Activated naive CD4-positive, alpha-beta T cell (primary cell): Measurements from ENCODE around the gene MARCHF9.
A peak's percentile ranks its signal among the peaks of the same experiment; 100 is the strongest.

Experiments
- DNase-seq, 4 experiments: peaks; one replicate each; lab custom pipeline; 2025; lab: John Stamatoyannopoulos, UW

Gene MARCHF9

GRCh38 chr12:57753756-57754337 lies 1.1 kb upstream of the MARCHF9 start:
- DNase-seq = no peak

- DNase-seq = no peak
Measured at GRCh38 chr12:57755194-57755453, 221 bp downstream of the MARCHF9 start.

GRCh38 chr12:57755454-57756372 lies 810 bp downstream of the MARCHF9 start:
- peak in 1 of 4 experiments; percentile 26 for DNase-seq

- peak; percentile 28 to 59 (median 44) for DNase-seq
Measured at GRCh38 chr12:57756406-57757341, 1.8 kb downstream of the MARCHF9 start.

- DNase-seq = no peak
Measured at GRCh38 chr12:57757771-57758170, 2.9 kb downstream of the MARCHF9 start.

GRCh38 chr12:57758552-57759359 lies 3.9 kb downstream of the MARCHF9 start:
- DNase-seq = no peak

- peak in 1 of 4 experiments; percentile 26 for DNase-seq
Measured at GRCh38 chr12:57759360-57759980, 4.6 kb downstream of the MARCHF9 start.

- DNase-seq = no peak
Measured at GRCh38 chr12:57760347-57760982, 5.6 kb downstream of the MARCHF9 start.

- no peak for DNase-seq
Measured at GRCh38 chr12:57761391-57761998, 6.6 kb downstream of the MARCHF9 start.

GRCh38 chr12:57762463-57762862 lies 7.6 kb downstream of the MARCHF9 start:
- no peak for DNase-seq

GRCh38 chr12:57763881-57764661 lies 9.2 kb downstream of the MARCHF9 start:
- DNase-seq = no peak

- no peak for DNase-seq
Measured at GRCh38 chr12:57764662-57765002, 9.7 kb downstream of the MARCHF9 start.

GRCh38 chr12:57765003-57765697 lies 10.2 kb downstream of the MARCHF9 start:
- DNase-seq = peak in 3 of 4 experiments; percentile 34 to 39 (median 34)

- no peak for DNase-seq
Measured at GRCh38 chr12:57765698-57766463, 11.0 kb downstream of the MARCHF9 start.

- DNase-seq = no peak
Measured at GRCh38 chr12:57766464-57767304, 11.8 kb downstream of the MARCHF9 start, which contains the start of gene CYP27B1. TSS of gene CYP27B1 (minus strand) at chr12:57767078. CDS start at chr12:57767041, 37 bp downstream.

GRCh38 chr12:57767305-57767698 lies 12.4 kb downstream of the MARCHF9 start:
- DNase-seq = no peak

GRCh38 chr12:57767876-57768275 lies 13.0 kb downstream of the MARCHF9 start:
- DNase-seq = no peak
